IMR-90 (cell line): Measurements from ENCODE around the gene PMP22. TPM values are rescaled to one million over a fixed set of nuclear protein-coding genes. Genes with fewer than 3 reads are reported as not detected.

Experiments used
- ATAC-seq: fragments of 200-7000 bp; cut with Tn5 transposase; 2 replicates; pipeline ENCODE4 v1.9.1; 2020; ENCODE audit warnings: low read depth, mild to moderate bottlenecking, moderate library complexity
- BruUV-seq: library from RNA; stranded (reverse); fragments of 400-500 nt; replicated peaks from 2 replicates; lab custom pipeline; 2021; lab: Mats Ljungman, UMichigan
- CTCF ChIA-PET: fragments of 300-600 bp; formaldehyde crosslinking; extraction: SDS; loops from one replicate; lab custom pipeline; 2021; ENCODE audit warnings: antibody characterized with exemption; lab: Yijun Ruan, JAX
- POLR2A ChIA-PET: fragments of 300-600 bp; sonication (Branson Sonifier 250); formaldehyde crosslinking; loops from one replicate; lab custom pipeline; 2022; ENCODE audit warnings: antibody characterized with exemption; ENCODE audit not compliant: unreplicated experiment; lab: Charles Lee
- DNase-seq: peaks from one replicate; pipeline ENCODE4 v3.0.0; 2013
- H2AFZ ChIP-seq: replicated peaks from 2 replicates; pipeline ENCODE3; 2013; ENCODE audit warnings: low read length, mild to moderate bottlenecking; ENCODE audit not compliant: poor library complexity
- H2AK5ac ChIP-seq: 2 replicates; pipeline ENCODE4 v1.6.1; 2013; ENCODE audit warnings: low read depth, low read length, inconsistent platforms
- H2AK9ac ChIP-seq: replicated peaks from 2 replicates; pipeline ENCODE3; 2013; ENCODE audit warnings: mild to moderate bottlenecking, low read depth, low read length, moderate library complexity; ENCODE audit not compliant: poor library complexity
- H2BK120ac ChIP-seq: 2 replicates; pipeline ENCODE4 v1.6.1; 2013; ENCODE audit warnings: low read depth, low read length, inconsistent platforms
- H2BK15ac ChIP-seq: 3 replicates; pipeline ENCODE4 v1.6.1; 2013; ENCODE audit warnings: low read depth, low read length, inconsistent platforms
- H2BK20ac ChIP-seq: 2 replicates; pipeline ENCODE4 v1.6.1; 2013; ENCODE audit warnings: low read depth, mild to moderate bottlenecking, inconsistent platforms, low read length, moderate library complexity
- H2BK5ac ChIP-seq: 2 replicates; pipeline ENCODE4 v1.6.1; 2013; ENCODE audit warnings: mild to moderate bottlenecking, low read depth, low read length, inconsistent platforms; ENCODE audit not compliant: poor library complexity, severe bottlenecking
- H3K14ac ChIP-seq: replicated peaks from 2 replicates; pipeline ENCODE4 v1.6.1; 2013; ENCODE audit warnings: low read depth, low read length, inconsistent platforms
- H3K18ac ChIP-seq: 2 replicates; pipeline ENCODE4 v1.6.1; 2013; ENCODE audit warnings: low read depth, low read length, control low read depth
- H3K23ac ChIP-seq: 2 replicates; pipeline ENCODE4 v1.6.1; 2013; ENCODE audit warnings: low read depth, low read length, inconsistent platforms
- H3K27ac ChIP-seq: 2 replicates; pipeline ENCODE4 v1.5.1; 2013; ENCODE audit warnings: mild to moderate bottlenecking, control low read depth, low read length; ENCODE audit not compliant: insufficient read depth
- H3K27me3 ChIP-seq: 2 replicates; pipeline ENCODE4 v1.6.1; 2013; ENCODE audit warnings: low read length; ENCODE audit not compliant: control insufficient read depth, insufficient read depth
- H3K36me3 ChIP-seq: 2 replicates; pipeline ENCODE4 v1.6.1; 2013; ENCODE audit warnings: low read length, mixed read lengths; ENCODE audit not compliant: control insufficient read depth, insufficient read depth
- H3K4ac ChIP-seq: 2 replicates; pipeline ENCODE4 v1.6.1; 2013; ENCODE audit warnings: low read depth, low read length, inconsistent platforms
- H3K4me1 ChIP-seq: 2 replicates; pipeline ENCODE4 v1.6.1; 2013; ENCODE audit warnings: low read length, mixed read lengths; ENCODE audit not compliant: control insufficient read depth, insufficient read depth
- H3K4me2 ChIP-seq: 2 replicates; pipeline ENCODE4 v1.6.1; 2013; ENCODE audit warnings: low read depth, mild to moderate bottlenecking, control low read depth, low read length, moderate library complexity
- H3K4me3 ChIP-seq: 2 replicates; pipeline ENCODE4 v1.5.1; 2013; ENCODE audit warnings: low read depth, mild to moderate bottlenecking, control low read depth, low read length, moderate library complexity; ENCODE audit not compliant: insufficient read depth
- H3K56ac ChIP-seq: 2 replicates; pipeline ENCODE4 v1.6.1; 2013; ENCODE audit warnings: low read length, inconsistent platforms; ENCODE audit not compliant: insufficient read depth; ENCODE audit errors: extremely low read depth
- H3K79me1 ChIP-seq, 2 experiments: 2 replicates each; pipeline ENCODE4 v1.6.1; 2013; ENCODE audit warnings: low read length in 2 of 2, inconsistent platforms in 1 of 2, low read depth in 1 of 2
- H3K9ac ChIP-seq: 2 replicates; pipeline ENCODE4 v1.6.1; 2013; ENCODE audit warnings: low read depth, low read length, control low read depth
- H3K9me1 ChIP-seq: 2 replicates; pipeline ENCODE4 v1.6.1; 2013; ENCODE audit warnings: low read length, inconsistent platforms; ENCODE audit not compliant: insufficient read depth
- H3K9me3 ChIP-seq: 2 replicates; pipeline ENCODE4 v1.6.1; 2013; ENCODE audit warnings: low read length; ENCODE audit not compliant: control insufficient read depth, insufficient read depth
- H4K20me1 ChIP-seq: 2 replicates; pipeline ENCODE4 v1.6.1; 2013; ENCODE audit warnings: low read length, inconsistent platforms; ENCODE audit not compliant: insufficient read depth
- H4K5ac ChIP-seq: 2 replicates; pipeline ENCODE4 v1.6.1; 2013; ENCODE audit warnings: mild to moderate bottlenecking, low read depth, low read length, control low read depth
- H4K8ac ChIP-seq, 2 experiments: 2 replicates each; pipeline ENCODE4 v1.6.1; 2013; ENCODE audit warnings: low read depth in 2 of 2, low read length in 2 of 2, control low read depth in 1 of 2, inconsistent platforms in 1 of 2
- H4K91ac ChIP-seq: 2 replicates; pipeline ENCODE4 v1.6.1; 2013; ENCODE audit warnings: low read depth, low read length, inconsistent platforms; ENCODE audit not compliant: insufficient read depth
- BHLHE40 ChIP-seq: fragments of 150-350 bp; IDR thresholded peaks from 2 replicates; pipeline ENCODE4 v1.6.1; 2016; ENCODE audit warnings: mild to moderate bottlenecking, low read depth, low read length
- CEBPB ChIP-seq: IDR thresholded peaks from 2 replicates; pipeline ENCODE4 v1.6.1; 2012; ENCODE audit warnings: low read depth, low read length, improper control_type of control experiment
- FOS ChIP-seq: fragments of 150-350 bp; IDR thresholded peaks from 2 replicates; pipeline ENCODE4 v1.6.1; 2016; ENCODE audit warnings: low read depth, low read length
- MAFK ChIP-seq: IDR thresholded peaks from 2 replicates; pipeline ENCODE4 v1.6.1; 2012; ENCODE audit warnings: low read depth, low read length, improper control_type of control experiment
- MAZ ChIP-seq: IDR thresholded peaks from 2 replicates; pipeline ENCODE4 v1.6.1; 2012; ENCODE audit warnings: low read depth, mild to moderate bottlenecking, low read length, improper control_type of control experiment, moderate library complexity, borderline replicate concordance
- MXI1 ChIP-seq: IDR thresholded peaks from 2 replicates; pipeline ENCODE4 v1.6.1; 2012; ENCODE audit warnings: low read depth, mild to moderate bottlenecking, low read length, moderate library complexity, borderline replicate concordance
- NFE2L2 ChIP-seq: fragments of 150-350 bp; IDR thresholded peaks from 2 replicates; pipeline ENCODE4 v1.6.1; 2016; ENCODE audit warnings: low read depth, mild to moderate bottlenecking, low read length
- POLR2A ChIP-seq: IDR thresholded peaks from 2 replicates; pipeline ENCODE4 v1.6.1; 2012; ENCODE audit warnings: mild to moderate bottlenecking, low read depth, low read length
- RCOR1 ChIP-seq: IDR thresholded peaks from 2 replicates; pipeline ENCODE4 v1.6.1; 2012; ENCODE audit warnings: mild to moderate bottlenecking, low read length, improper control_type of control experiment; ENCODE audit not compliant: insufficient replicate concordance
- SMC3 ChIP-seq: fragments of 150-350 bp; IDR thresholded peaks from 2 replicates; pipeline ENCODE4 v1.6.1; 2016; ENCODE audit warnings: low read depth, mild to moderate bottlenecking, antibody characterized with exemption, low read length, moderate library complexity
- WGBS, 2 experiments: methylation state at CpG; one replicate each; pipeline versions ENCODE4 v1.1.5 to v1.1.7; 2013; ENCODE audit warnings: missing lambda C conversion rate in 2 of 2; ENCODE audit not compliant: insufficient read length in 1 of 2; ENCODE audit errors: extremely low coverage in 2 of 2; 5-methylcytosine and 5-hydroxymethylcytosine counted together
- dilution Hi-C: fragments of 300-500 bp; cut with HindIII; formaldehyde crosslinking; loops from one replicate; pipeline ENCODE4 v1.14.3; 2018; ENCODE audit warnings: low sequenced_read_pairs; ENCODE audit not compliant: unreplicated experiment
- in situ Hi-C: fragments of 300-500 bp; cut with MboI; formaldehyde crosslinking; loops from 3 replicates; pipeline ENCODE4 v1.14.3; 2019; ENCODE audit warnings: low sequenced_read_pairs, inconsistent platforms, mixed read lengths
- intact Hi-C: fragments of 100-400 bp; cut with micrococcal nuclease; formaldehyde crosslinking; loops from 2 replicates; pipeline ENCODE4 v1.10.0; 2022
- polyA plus RNA-seq, 3 experiments: library from polyadenylated mRNA; depleted of rRNA; stranded (reverse); fragments of >200 nt; gene quantifications; 2 replicates each; pipeline ENCODE4 v1.2.3, GENCODE V29; 2012; ENCODE audit warnings: low replicate concordance in 1 of 3
- total RNA-seq: library from RNA; depleted of rRNA; stranded (reverse); fragments of >200 nt; gene quantifications from 2 replicates; pipeline ENCODE4 v1.2.3, GENCODE V29; 2012
- TF ChIP-seq, protein P1 (sequence below): fragments of 150-350 bp; IDR thresholded peaks from 2 replicates; pipeline ENCODE4 v1.6.1; 2017; ENCODE audit warnings: mild to moderate bottlenecking, antibody characterized with exemption, low read length, low read depth
- TF ChIP-seq, protein P2 (sequence below): fragments of 150-350 bp; IDR thresholded peaks from 2 replicates; pipeline ENCODE4 v1.6.1; 2016; ENCODE audit warnings: low read depth, mild to moderate bottlenecking, low read length, moderate library complexity, borderline replicate concordance
- TF ChIP-seq, protein P3 (sequence below): conservative IDR thresholded peaks from 2 replicates; pipeline ENCODE4 v1.5.1; 2012; ENCODE audit warnings: mild to moderate bottlenecking, low read depth, low read length, improper control_type of control experiment

Gene PMP22
- total and polyA plus RNA-seq, 2 of the 4 experiments (the other 2 are of a cell fraction): 33.5 to 72.8 TPM

DNA sequence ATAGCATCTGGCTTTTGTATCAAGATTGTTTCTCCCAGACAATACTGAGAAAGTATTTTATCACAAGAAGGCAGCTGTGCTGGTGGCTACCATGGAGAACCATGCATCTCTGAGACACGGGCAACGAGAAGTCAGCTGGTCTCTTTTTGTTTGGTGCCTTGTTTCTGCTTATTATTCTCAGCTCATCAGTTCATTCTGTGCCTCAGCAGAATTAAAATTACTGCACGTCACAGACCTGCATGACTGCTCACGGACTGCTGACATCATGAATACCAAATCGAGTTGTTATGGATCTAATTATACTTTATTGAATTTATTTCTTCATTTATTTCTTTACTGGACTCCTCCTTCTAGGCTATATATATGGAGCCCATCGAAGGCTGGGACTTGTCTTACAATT, 19.0 kb upstream of the PMP22 start:
- no peaks in the 10 kb centered on the region for H4K20me1 ChIP-seq
- dilution Hi-C loops (no loop called here), intact Hi-C loops (no loop called here), in situ Hi-C loops (no loop called here)
- no peak overlapping the region for H3K27ac ChIP-seq
- H3K9me1 ChIP-seq: no peaks in the 10 kb centered on the region
- no peaks in the 10 kb centered on the region for H3K79me1 ChIP-seq
- H3K4ac ChIP-seq: no peak overlapping the region
- no peak overlapping the region for H3K9ac ChIP-seq
- peaks cover 2% of the 10 kb centered on the region; the same call in 1 of the 2 replicates for H3K9me3 ChIP-seq
- H4K8ac ChIP-seq: no peak overlapping the region
- H2AK5ac ChIP-seq: no peak overlapping the region
- no peak overlapping the region for H2BK120ac ChIP-seq
- POLR2A ChIA-PET: interaction anchor here (0.6 kb wide), 1 partner anchor 32 kb away, joined by 7 read pairs; no protein-coding TSS in a partner anchor
- no peaks in the 10 kb centered on the region for H3K36me3 ChIP-seq
- H2BK20ac ChIP-seq: no peak overlapping the region
- H3K56ac ChIP-seq: no peak overlapping the region
- H4K5ac ChIP-seq: no peak overlapping the region
- DNase-seq: no peak
- no peak overlapping the region for H3K18ac ChIP-seq
- no CpG with 5 or more reads among the region's 6 CpGs for WGBS, 2 experiments
- TF ChIP-seq, protein P1, sequence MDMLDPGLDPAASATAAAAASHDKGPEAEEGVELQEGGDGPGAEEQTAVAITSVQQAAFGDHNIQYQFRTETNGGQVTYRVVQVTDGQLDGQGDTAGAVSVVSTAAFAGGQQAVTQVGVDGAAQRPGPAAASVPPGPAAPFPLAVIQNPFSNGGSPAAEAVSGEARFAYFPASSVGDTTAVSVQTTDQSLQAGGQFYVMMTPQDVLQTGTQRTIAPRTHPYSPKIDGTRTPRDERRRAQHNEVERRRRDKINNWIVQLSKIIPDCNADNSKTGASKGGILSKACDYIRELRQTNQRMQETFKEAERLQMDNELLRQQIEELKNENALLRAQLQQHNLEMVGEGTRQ: no peak
- TF ChIP-seq BHLHE40 (no peak), FOS (no peak), NFE2L2 (no peak), MAFK (no peak), RCOR1 (no peak), POLR2A (no peak), MAZ (no peak), SMC3 (no peak), MXI1 (no peak), CEBPB (no peak)
- TF ChIP-seq, protein P2, sequence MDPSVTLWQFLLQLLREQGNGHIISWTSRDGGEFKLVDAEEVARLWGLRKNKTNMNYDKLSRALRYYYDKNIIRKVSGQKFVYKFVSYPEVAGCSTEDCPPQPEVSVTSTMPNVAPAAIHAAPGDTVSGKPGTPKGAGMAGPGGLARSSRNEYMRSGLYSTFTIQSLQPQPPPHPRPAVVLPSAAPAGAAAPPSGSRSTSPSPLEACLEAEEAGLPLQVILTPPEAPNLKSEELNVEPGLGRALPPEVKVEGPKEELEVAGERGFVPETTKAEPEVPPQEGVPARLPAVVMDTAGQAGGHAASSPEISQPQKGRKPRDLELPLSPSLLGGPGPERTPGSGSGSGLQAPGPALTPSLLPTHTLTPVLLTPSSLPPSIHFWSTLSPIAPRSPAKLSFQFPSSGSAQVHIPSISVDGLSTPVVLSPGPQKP: no peak
- TF ChIP-seq, protein P3, sequence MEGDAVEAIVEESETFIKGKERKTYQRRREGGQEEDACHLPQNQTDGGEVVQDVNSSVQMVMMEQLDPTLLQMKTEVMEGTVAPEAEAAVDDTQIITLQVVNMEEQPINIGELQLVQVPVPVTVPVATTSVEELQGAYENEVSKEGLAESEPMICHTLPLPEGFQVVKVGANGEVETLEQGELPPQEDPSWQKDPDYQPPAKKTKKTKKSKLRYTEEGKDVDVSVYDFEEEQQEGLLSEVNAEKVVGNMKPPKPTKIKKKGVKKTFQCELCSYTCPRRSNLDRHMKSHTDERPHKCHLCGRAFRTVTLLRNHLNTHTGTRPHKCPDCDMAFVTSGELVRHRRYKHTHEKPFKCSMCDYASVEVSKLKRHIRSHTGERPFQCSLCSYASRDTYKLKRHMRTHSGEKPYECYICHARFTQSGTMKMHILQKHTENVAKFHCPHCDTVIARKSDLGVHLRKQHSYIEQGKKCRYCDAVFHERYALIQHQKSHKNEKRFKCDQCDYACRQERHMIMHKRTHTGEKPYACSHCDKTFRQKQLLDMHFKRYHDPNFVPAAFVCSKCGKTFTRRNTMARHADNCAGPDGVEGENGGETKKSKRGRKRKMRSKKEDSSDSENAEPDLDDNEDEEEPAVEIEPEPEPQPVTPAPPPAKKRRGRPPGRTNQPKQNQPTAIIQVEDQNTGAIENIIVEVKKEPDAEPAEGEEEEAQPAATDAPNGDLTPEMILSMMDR: no peak
- no peak overlapping the region for H2AFZ ChIP-seq
- H3K4me1 ChIP-seq: peaks cover 3% of the 10 kb centered on the region
- ATAC-seq: no peak
- H3K4me3 ChIP-seq: no peak overlapping the region
- H3K14ac ChIP-seq: no peak overlapping the region
- no peak overlapping the region for H2BK5ac ChIP-seq
- no peak overlapping the region for H3K4me2 ChIP-seq
- CTCF ChIA-PET: no interaction called here
- BruUV-seq: no TSS peak
- H3K23ac ChIP-seq: no peak overlapping the region
- no peak overlapping the region for H2AK9ac ChIP-seq
- H3K27me3 ChIP-seq: no peaks in the 10 kb centered on the region; the same call in 1 of the 2 replicates
- no peak overlapping the region for H2BK15ac ChIP-seq
- no peak overlapping the region for H4K91ac ChIP-seq
